K562 (cell line): ENCODE measurements around the gene AKR1A1. TPM values are rescaled to one million over a fixed set of nuclear protein-coding genes. Genes with fewer than 3 reads are reported as not detected.

ENCODE experiments used
- EP400 ChIP-seq: fragments of 450-650 bp; IDR thresholded peaks from 2 replicates; pipeline ENCODE4 v1.6.1; 2017; ENCODE audit warnings: antibody characterized with exemption, mild to moderate bottlenecking, moderate library complexity
- ESRRA ChIP-seq: fragments of 450-650 bp; IDR thresholded peaks from 2 replicates; pipeline ENCODE4 v1.6.1; 2014; ENCODE audit warnings: low read depth, mild to moderate bottlenecking, moderate library complexity, borderline replicate concordance
- ETS2 ChIP-seq: IDR thresholded peaks from 2 replicates; pipeline ENCODE4 v1.6.1; 2016; ENCODE audit warnings: borderline replicate concordance, missing genetic modification characterization, mild to moderate bottlenecking, moderate library complexity, missing compliant biosample characterization; ENCODE audit not compliant: poor library complexity, severe bottlenecking
- HLTF ChIP-seq: fragments of 450-650 bp; IDR thresholded peaks from 2 replicates; pipeline ENCODE4 v1.6.1; 2016
- HNRNPLL ChIP-seq: fragments of 200-400 bp; formaldehyde crosslinking; IDR thresholded peaks from 2 replicates; pipeline ENCODE4 v1.6.1; 2017; ENCODE audit warnings: low read length, low read depth, mild to moderate bottlenecking; ENCODE audit not compliant: poor library complexity, severe bottlenecking
- JUN ChIP-seq, 2 experiments: sonication (generic) in 1 of 2; formaldehyde crosslinking in 1 of 2; IDR thresholded peaks; 2 replicates each; pipeline versions ENCODE4 v1.6.1 to v1.8.0; 2012 to 2022; ENCODE audit warnings: borderline replicate concordance in 2 of 2, mild to moderate bottlenecking in 2 of 2, improper control_type of control experiment in 1 of 2, low read depth in 1 of 2, low read length in 1 of 2, missing genetic modification reagents in 1 of 2
- KLF16 ChIP-seq: IDR thresholded peaks from 2 replicates; pipeline ENCODE4 v1.6.1; 2016; ENCODE audit warnings: antibody characterized with exemption
- NELFE ChIP-seq: IDR thresholded peaks from 2 replicates; pipeline ENCODE4 v1.6.1; 2011; ENCODE audit warnings: mild to moderate bottlenecking; ENCODE audit not compliant: insufficient read depth, insufficient read length
- PREB ChIP-seq: sonication (generic); formaldehyde crosslinking; IDR thresholded peaks from 2 replicates; pipeline ENCODE4 v1.8.1; 2023; ENCODE audit warnings: mild to moderate bottlenecking, missing genetic modification reagents
- STAT5A ChIP-seq: IDR thresholded peaks from 2 replicates; pipeline ENCODE4 v1.6.1; 2012; ENCODE audit warnings: low read length, inconsistent platforms, borderline replicate concordance
- SUPT5H ChIP-seq: fragments of 450-650 bp; IDR thresholded peaks from 2 replicates; pipeline ENCODE4 v1.6.1; 2016
- TGIF2 ChIP-seq: sonication (generic); formaldehyde crosslinking; IDR thresholded peaks from 2 replicates; pipeline ENCODE4 v1.8.1; 2022; ENCODE audit warnings: mild to moderate bottlenecking, missing genetic modification reagents, moderate library complexity
- ZBTB40 ChIP-seq, 2 experiments: fragments of 450-650 bp in 1 of 2; sonication (generic) in 1 of 2; formaldehyde crosslinking in 1 of 2; IDR thresholded peaks; 2 replicates each; pipeline versions ENCODE4 v1.7.1 to v1.9.0; 2016 to 2022; ENCODE audit warnings: inconsistent platforms in 1 of 2, mild to moderate bottlenecking in 1 of 2, missing genetic modification reagents in 1 of 2
- ZNF717 ChIP-seq: fragments of 250-450 bp; sonication (Bioruptor Pico); IDR thresholded peaks from 2 replicates; pipeline ENCODE4 v1.5.0; 2021
- polyA plus RNA-seq, 8 experiments: library from polyadenylated mRNA; depleted of rRNA in 4 of 8; stranded (reverse) in 5 of 8; unstranded in 3 of 8; fragments of >200 nt; fragmentation: Nextera tagmentation in 2 of 8; fragmentation: Illumina TruSeq in 1 of 8; extraction: Ambion mirVana in 2 of 8; extraction: Trizol in 1 of 8; gene quantifications; 2 replicates each; pipeline versions ENCODE4 v1.2.1 to v1.2.3, GENCODE V29; 2011 to 2014; ENCODE audit warnings: inconsistent platforms in 1 of 8, missing spikeins in 1 of 8
- total RNA-seq, 7 experiments: library from RNA; depleted of rRNA in 6 of 7; stranded (reverse); fragments of >200 nt in 6 of 7; fragmentation: Illumina TruSeq in 2 of 7; extraction: Trizol in 2 of 7; gene quantifications; 2 replicates each; pipeline versions ENCODE4 v1.2.1 to v1.2.3, GENCODE V29; 2011 to 2021; ENCODE audit warnings: low replicate concordance in 1 of 7
- TF ChIP-seq, protein P1 (sequence below): fragments of 250-450 bp; sonication (Bioruptor Pico); IDR thresholded peaks from 2 replicates; pipeline ENCODE4 v1.6.1; 2021; ENCODE audit warnings: mild to moderate bottlenecking

The AKR1A1 gene
- total and polyA plus RNA-seq, 9 of the 15 experiments (the other 6 are each of a cell fraction or from before 2014, with no cell fraction given), result 68.6 to 211 (median 132) TPM

DNA sequence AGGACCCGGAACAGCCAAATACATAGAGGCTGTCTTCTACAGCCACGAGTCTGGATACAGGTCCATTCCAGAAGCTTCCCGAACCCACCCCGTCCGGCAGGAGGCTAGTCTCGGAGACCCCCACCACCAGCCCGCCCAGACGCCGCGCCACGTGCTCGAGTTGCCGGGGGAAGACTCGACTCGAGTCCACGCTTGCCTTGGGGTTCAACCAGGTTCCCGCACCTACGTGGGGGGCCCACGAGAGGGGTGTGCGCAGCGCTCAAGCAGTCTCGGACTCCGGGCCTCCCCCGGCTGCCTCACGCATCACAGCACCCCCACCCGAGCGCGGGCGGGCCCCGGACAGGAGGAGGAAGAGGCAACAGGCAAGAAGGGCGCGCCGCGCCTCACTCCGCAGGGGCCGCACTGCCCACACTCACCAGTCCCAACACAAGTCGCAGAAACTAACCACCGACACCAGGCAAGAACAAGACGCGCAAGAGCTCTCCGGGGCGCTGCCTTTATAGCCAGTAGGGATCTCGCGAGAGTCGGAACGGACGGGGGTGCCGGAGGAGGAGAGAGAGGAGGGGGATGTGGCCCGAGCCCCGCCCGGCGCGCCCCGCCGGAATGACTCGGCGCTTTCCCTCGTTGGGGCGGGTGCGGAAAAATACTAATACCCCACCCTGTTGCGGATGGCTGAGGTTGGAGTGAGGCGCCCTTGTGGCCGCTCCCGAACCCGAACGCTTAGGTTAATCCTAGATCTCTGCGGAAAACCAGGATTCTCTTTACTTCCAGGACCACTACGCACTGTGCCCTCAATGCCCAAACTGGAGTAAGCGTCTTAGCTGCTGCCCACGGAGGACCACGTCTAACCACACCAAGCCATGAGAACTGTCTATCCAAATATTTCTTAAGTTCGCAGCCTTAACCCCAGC, 29.0 kb upstream of the AKR1A1 start, which contains the start of gene PRDX1 (continued):
- TF ChIP-seq ZBTB40 (IDR thresholded peaks at IDR 0.05) (peak; percentile 60; the same call in 1 of the 2 replicates), ZBTB40 (CRISPR knock-in tag; IDR thresholded peaks at IDR 0.05) (peak; percentile 66), PREB (peak; percentile 95; the same call in 1 of the 2 replicates), NELFE (peak; percentile 98), ESRRA (peak; percentile 46; the same call in 1 of the 2 replicates), HNRNPLL (peak; percentile 91), KLF16 (peak; percentile 47; the same call in 1 of the 2 replicates), STAT5A (no peak; the same call in 1 of the 2 replicates), ZNF717 (0 out of 2 replicates have a peak, but pooled peaks have one; percentile 41), JUN (IDR thresholded peaks at IDR 0.05; ENCODE audit: borderline replicate concordance, low read depth, low read length) (peak; percentile 8; the same call in 1 of the 2 replicates), JUN (CRISPR knock-in tag; IDR thresholded peaks at IDR 0.05; ENCODE audit: borderline replicate concordance) (peak; percentile 11; the same call in 1 of the 2 replicates), HLTF (peak; percentile 94), SUPT5H (peak; percentile 100), TGIF2 (CRISPR knock-in tag) (no peak), EP400 (peak; percentile 96), ETS2 (tag) (no peak)
- TF ChIP-seq, protein P1, sequence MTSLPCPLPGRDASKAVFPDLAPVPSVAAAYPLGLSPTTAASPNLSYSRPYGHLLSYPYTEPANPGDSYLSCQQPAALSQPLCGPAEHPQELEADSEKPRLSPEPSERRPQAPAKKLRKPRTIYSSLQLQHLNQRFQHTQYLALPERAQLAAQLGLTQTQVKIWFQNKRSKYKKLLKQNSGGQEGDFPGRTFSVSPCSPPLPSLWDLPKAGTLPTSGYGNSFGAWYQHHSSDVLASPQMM, result no peak
